GM12801 (cell line): ENCODE measurements around the gene PPM1H.

Source experiments
- CTCF ChIP-seq: IDR thresholded peaks from one replicate; pipeline ENCODE4 v1.5.1; 2011; ENCODE audit warnings: control low read depth; ENCODE audit not compliant: insufficient read length; ENCODE audit errors: extremely low read depth

Gene PPM1H

GRCh38 chr12:62684570-62685295, 250.2 kb downstream of the PPM1H start:
- no peak for TF ChIP-seq CTCF

DNA sequence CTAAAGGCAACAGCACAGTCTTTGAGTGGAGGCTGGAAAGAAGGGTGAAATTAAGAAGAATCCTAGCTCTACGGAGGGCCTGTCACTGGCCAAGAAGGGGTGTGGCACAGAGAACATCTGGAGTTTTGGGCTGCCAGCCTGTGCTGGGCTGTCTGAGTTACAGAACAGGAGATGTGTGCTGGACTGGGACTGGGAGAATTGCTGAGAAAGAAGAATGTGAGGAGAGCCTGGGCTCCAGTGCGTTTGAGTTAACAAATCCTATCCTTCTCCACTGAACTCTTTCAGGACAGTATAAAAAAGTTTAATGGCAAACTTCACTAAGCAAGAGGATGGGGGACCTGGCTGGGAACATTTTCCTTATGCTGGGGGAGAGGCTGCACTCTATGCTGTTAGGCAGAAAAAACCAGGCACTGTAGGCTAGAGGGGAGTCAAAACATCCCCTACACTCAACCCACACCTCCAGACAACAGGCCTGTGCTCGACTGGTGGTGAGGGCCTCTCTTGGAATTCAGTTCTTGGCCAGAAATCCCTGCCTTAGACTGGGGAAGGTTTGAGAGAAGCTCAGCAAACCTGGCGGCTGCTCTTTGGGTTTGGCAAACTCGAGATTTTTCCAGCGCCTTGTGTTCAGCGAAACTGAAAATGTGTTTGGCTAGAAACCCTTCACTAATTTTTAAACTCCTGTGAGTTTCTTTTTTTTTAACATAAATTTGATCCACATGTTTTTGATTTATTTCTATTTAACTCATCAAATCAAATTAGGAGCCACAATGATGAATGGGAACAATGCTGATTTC, 251.0 kb downstream of the PPM1H start:
- no peak for TF ChIP-seq CTCF

DNA sequence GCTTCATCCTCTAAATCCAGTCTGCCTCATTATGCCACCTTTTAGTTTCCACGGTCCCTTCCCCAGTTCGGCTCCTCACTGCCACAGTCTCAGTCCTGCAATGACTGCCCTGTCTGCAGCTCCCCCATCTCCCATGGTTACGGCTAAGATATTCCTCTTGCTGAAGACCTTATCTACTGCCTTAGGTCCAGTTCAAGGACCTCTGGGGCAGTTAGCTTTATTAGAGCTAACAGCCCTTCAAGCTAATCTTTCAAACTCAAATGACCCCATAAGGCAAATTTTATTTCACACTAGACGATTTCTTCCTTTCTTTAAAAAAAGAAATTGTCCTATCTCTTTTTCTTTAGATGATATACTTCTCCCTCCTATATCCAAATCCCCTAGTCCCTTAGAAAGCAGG, 253.6 kb downstream of the PPM1H start:
- TF ChIP-seq CTCF: no peak

DNA sequence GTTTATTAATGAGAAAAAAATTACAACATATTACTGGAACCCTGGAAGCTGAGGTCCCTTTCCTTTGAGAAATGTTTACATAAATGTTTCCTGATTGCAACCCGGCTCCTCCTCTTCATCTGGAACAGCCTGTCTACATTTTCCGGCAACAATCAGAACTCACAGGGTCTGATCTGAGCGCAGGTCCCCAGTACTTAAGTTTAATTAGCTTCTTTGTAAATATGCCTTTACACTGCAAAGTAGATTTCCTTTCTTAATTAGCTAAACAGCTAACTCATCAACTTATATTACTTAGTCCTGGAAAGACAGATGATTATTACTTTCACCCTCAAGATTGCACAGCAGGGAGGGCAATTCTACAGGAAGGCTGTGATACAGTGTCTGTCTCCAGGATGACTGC, 255.3 kb downstream of the PPM1H start:
- no peak for TF ChIP-seq CTCF

DNA sequence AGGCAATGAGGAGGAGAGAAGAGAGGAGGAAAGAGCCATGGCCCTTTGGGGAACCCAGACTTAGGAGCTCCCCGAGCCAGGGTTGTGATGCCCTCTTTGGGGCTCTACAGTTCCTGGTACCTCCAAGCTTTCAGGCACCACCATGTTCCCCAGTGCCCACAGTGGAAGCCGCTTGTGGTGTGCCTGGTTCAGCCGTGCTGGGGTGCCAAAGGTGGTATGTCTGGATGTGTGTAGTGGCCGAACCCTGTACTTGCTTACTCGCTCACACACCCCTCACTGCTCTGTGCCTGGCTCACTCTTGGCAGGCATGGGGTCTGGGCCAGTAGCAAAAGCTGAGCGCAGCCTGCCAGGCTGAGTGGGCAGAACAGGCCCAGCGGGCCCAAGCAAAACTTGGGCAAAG, 257.6 kb downstream of the PPM1H start:
- TF ChIP-seq CTCF: no peak

- TF ChIP-seq CTCF: no peak
Measured at GRCh38 chr12:62676521-62677307, 258.2 kb downstream of the PPM1H start.
